Measurements from ENCODE around the gene AREL1.

Gene AREL1

DNA sequence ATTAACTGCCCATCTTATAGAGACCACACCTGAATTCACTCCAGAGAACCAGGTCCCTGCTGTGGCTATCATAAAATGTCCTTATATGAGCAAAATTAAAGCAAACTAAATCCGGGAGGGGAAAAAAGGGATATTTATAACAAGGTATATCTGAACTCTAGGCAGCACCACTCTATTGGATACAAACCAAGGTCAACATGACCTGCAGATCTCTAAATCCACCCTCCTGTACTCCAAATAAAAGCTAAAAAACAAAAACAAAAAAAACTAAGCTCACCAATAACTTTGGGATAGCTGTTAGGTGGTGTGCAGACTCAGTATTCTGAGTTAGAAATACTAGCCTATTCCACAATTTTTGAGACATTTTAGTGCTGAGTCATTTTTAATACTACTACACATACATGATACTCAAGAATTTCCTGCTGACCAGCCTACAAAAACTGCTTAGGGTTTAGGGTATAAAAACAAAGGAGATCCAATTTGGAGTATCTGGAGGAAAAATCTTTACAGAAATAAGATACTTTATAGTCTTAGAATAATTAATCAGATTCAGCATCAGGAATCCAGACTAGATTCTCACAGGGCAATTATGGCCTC is 54.2 kb downstream of the AREL1 start:
- DNase-seq: no peak

GRCh38 chr14:74656964-74657363 is 55.9 kb downstream of the AREL1 start:
- DNase-seq: no peak

- DNase-seq: no peak
Observed at GRCh38 chr14:74655599-74656395, 57.1 kb downstream of the AREL1 start.

DNA sequence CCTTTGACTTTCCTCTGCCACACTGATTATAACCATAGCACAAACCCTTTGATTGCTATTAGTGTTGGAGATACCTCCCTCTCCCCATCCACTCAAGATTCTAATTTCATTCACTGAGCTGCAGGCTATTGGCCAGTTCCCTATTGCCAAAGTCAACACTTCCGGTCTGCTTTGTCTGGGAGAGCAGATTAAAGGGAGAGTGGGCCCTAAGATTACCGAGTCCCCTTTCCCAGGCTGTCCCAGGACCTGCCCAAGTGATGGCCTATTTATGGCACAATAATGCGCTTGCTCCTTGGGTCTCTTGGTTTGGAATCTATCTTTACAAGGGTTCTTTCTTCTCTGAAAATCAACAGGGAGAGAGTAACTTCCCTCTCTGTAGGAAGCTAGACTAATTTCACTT is 57.9 kb downstream of the AREL1 start:
- no peak for DNase-seq

GRCh38 chr14:74653386-74654138 is 59.3 kb downstream of the AREL1 start:
- peak; percentile 24 for DNase-seq

GRCh38 chr14:74652541-74652940 is 60.3 kb downstream of the AREL1 start:
- no peak for DNase-seq

- no peak for DNase-seq
Observed at GRCh38 chr14:74650927-74651686, 61.8 kb downstream of the AREL1 start.

DNA sequence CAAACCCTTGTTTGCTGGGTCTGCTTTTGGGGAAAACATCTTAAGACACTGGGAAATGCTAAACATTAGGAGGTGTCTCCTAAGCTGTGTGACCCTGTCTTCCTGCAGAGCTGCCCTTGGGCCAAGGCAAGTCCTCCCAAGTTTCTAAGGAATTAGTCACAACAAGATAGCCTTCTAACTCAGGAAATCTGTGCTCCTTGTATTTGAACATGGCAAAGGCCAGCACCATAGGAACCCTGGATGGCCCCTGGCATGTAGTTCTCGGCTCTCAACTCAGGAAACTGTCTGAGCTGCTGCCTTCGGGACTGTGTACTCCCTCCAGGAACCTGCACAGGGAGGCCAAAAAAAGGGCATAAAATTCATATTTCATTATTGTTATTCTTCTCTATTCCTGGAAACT is 63.2 kb downstream of the AREL1 start:
- no peak for DNase-seq

DNA sequence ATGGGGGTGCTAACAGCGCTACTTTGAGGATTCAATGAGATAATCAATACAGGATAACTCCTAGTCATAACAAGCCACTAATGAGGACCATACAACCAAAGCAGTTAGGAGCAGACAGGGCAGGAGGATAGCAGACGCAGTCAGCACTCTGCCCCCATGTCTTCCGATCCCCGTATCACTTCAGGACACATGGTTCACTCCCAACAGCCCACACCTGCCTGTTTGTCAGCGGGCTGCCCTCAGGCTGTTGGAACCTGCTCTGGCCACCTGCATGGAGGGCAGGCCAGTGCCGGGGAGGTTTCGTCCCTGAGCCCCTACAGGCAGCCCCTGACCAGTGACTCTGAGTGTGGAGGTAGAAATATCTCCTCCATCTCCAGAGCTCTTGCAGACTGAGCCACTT is 63.7 kb downstream of the AREL1 start:
- no peak for DNase-seq

DNA sequence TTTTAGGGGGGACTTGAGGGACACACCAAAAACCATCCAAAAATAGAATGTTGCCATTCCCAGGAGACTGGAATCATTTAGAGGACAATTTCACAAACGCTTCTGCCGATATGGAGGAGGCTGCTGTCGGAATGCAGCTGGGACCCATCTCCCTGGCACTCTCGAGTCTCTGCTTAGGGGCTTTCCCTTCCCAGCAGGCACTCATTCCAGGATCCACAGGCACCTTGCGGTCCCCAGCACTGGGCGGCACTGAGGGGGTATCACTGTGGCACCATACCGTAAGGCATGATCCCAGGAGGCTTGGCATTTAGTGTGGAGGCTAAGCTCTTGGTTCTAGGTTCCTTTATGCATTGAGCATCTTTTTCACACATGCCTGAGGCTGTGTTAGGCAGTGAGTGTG is 64.3 kb downstream of the AREL1 start:
- no peak for DNase-seq

DNA sequence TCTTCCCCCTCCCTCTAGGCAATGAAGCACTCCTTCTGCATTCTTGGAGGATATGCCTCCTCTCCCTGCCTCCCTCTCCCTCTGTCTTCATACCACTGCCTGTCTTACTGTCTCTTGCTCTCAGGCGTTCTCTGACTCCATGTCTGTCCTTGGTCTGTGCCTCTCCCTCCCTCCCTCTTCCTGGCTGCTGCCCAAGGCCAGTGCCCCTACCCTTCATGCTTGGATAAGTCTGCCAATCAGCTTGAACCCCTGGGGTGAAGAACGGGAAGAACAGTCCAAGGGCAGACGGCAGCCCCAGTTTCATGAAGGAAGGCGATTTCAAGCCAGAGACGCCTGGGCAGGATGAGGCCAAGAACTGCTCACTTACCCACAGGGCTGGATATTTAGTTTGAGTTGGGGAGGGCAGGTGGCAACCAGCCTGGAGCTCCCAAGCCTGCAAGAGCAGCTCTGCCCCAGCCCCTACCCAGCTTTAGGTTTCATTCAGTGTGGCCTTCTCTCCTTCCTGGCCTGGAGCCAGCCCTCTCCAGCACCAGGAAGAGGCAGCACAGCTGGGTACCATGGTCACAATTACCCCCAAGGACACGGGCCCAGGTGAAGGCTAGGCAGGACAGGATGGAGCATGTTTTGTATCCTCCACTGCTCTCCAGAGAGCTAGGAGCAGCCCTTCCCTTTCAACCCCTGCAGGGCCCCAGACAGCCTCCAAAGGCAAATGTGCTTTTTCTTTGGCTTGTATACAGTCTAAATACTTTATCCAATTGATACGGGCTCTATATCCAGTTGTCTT is 65.0 kb downstream of the AREL1 start:
- peak; percentile 7 for DNase-seq

DNA sequence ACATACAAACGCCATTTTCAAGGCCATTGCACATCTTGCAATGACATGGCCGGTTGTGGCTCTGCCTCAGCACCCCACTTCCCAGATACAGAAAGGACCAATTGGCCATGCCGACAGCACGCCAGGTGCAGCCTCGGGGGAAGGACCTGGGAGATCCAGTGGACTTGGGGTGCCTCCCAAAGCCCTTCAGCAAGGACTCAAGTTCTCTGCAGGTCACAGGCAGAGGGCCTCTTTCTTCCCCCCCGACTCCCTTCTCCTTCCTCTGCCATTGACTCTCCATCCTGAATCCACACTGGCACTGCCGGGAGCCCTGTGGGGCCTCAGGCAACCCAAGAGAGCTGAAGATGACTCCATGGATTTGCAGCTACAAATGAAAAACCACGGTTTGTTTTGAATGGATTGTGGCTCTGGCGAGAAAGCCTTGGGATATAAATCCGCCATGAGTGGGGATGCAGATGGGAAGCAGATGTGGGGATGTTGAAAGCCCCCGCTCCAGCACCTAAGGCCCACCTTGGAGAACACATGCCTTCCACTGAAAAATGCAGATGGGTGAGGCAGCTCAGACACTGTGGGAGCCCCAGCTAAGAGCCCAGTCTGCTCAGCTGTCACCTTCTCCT is 65.7 kb downstream of the AREL1 start:
- no peak for DNase-seq

DNA sequence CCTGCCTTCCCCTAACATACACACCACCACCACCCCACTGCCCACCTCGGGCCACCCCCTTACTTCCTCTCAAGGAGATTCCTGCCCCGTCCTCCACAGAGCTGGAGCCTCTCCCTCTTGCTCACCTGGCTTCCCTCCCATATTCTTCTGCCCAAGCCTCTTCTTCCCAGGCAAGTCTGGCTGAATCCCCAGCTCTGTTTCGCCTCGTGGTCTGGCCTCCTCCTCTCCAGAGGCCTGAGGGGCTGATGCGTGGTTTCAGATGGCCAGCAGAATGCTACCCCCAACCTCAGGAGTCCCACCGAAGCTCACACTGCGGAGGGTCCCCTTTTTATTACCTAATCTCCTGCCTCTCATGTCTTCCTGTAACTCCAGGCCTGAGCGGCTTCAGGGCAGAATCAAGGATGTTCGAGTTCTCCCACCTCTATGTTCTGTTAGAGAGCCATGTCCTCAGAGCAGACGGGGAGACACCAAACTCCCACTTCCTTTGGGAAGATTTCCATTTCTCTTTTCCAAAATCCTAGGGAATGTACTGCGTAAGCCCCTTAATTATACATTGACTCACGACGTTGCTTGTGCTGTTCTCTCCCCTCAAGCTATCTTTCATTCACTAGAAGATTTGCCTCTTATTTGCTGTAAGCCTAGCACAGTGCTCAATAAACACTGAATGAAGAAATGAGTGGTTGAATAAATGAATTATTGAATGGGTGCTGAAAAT is 67.0 kb downstream of the AREL1 start:
- DNase-seq: no peak

DNA sequence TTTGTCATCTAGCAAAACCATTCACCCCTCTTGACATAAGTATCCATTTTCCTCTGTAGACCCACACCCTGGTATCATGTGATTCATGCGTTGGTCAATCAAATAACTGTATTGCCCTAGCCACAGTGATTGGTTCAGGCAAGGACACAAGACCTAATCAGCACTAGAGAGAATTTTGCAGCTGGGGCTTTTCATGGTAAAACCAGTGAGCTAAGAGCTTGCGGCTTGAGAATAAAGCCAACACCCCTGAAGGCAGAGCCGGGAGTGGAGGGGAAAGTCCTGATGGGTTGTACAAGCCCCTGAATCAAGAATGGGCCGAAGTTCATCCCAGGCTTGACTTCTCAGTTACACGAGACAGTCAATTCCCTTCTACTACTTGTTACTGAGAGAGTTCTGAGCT is 67.6 kb downstream of the AREL1 start:
- no peak for DNase-seq

- DNase-seq: no peak
Observed at GRCh38 chr14:74641601-74642391, 71.1 kb downstream of the AREL1 start.

- no peak for DNase-seq
Observed at GRCh38 chr14:74638966-74639365, 73.9 kb downstream of the AREL1 start.

GRCh38 chr14:74638066-74638465 is 74.8 kb downstream of the AREL1 start:
- DNase-seq: no peak

- no peak for DNase-seq
Observed at GRCh38 chr14:74637178-74637550, 75.7 kb downstream of the AREL1 start.

DNA sequence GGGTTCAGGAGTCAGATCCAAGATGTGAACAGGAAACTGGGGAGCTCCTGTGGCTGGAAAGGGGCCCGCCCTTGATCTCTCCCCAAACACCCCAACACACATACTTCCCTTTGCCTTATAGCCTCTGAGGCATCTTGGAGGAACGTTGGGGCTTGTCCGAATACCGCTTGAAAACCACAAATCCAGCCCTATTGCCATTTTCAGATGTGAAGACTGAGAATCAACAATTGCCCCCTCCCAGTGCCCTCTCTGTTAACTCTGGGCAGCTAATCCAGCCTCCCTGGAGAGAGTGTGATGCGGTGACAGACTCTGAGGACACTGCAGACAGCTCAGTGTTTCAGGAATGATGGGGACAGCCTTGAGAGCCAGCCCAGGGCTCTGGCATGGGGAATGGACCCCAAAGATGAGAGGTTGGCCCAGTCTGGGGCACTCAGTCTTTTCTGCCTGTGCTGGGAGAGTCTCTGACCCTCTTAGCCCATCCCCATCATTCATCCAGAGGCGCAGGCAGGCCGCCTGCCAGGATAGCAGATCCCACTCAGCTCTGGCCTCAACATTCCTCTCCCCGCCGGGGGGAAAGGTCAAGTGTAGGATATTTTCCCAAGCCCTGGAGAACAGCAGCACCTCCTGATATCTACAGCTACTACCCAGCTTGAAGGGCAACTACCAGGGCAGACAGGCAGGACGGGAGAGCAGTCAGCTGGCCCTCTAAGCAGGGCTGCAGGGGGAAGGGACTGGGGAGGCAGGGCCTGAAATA is 76.3 kb downstream of the AREL1 start:
- no peak for DNase-seq

DNA sequence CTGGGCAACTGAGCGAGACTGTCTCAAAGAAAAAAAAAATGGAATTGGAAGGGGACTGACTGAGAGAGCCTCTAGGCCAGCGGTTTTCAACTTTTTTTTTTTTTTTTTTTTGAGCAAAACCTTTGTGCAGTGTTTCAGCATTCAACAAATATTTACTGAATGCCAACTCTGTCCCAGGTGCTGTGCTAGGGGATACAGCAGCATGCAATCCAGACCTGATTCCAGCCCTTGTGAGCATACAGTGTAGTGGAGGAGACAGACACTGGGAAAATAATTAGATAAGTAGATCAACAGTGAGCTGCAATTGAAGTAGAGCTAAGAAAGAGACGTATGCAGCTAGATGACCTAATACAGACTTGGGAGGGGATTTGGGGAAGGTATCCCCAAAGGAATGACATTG is 77.0 kb downstream of the AREL1 start:
- no peak for DNase-seq

All from midbrain (tissue), 1 donor.